GM21825 (cell line): ENCODE data around the gene LTBP3.
"Not testable (repeated sequence)": the region's sequence is repeated elsewhere in the genome, so short reads cannot be mapped to it uniquely, and the experiment has no call there.

Experiments
- ATAC-seq: cut with Tn5 transposase; IDR thresholded peaks from one replicate; pipeline ENCODE4 v1.9.1; 2021; ENCODE audit warnings: mild to moderate bottlenecking, moderate library complexity; ENCODE audit not compliant: unreplicated experiment

LTBP3 gene

GRCh38 chr11:65572356-65573051, 14.3 kb upstream of the LTBP3 start, which contains the start of gene FAM89B:
TSS of gene FAM89B (plus strand) at chr11:65572538. CDS start at chr11:65572670, 132 bp downstream.
- no peak for ATAC-seq

- no peak for ATAC-seq
Measured at GRCh38 chr11:65571940-65572339, 13.8 kb upstream of the LTBP3 start.

- no peak for ATAC-seq
Measured at GRCh38 chr11:65571420-65571819, 13.3 kb upstream of the LTBP3 start.

- peak; percentile 57 for ATAC-seq
Measured at GRCh38 chr11:65569973-65570918, 12.1 kb upstream of the LTBP3 start, which contains the start of gene ZNRD2. TSS of gene ZNRD2 (plus strand) at chr11:65570477. CDS start at chr11:65570492, 15 bp downstream.

- peak; percentile 4 for ATAC-seq
Measured at GRCh38 chr11:65569164-65569972, 11.2 kb upstream of the LTBP3 start.

- ATAC-seq: no peak
Measured at GRCh38 chr11:65565624-65566453, 7.7 kb upstream of the LTBP3 start.

- ATAC-seq: not testable (repeated sequence)
Measured at GRCh38 chr11:65564879-65565559, 6.9 kb upstream of the LTBP3 start.

GRCh38 chr11:65563601-65564000, 5.4 kb upstream of the LTBP3 start:
- ATAC-seq: no peak

GRCh38 chr11:65562788-65563187, 4.6 kb upstream of the LTBP3 start:
- no peak for ATAC-seq

GRCh38 chr11:65562020-65562419, 3.9 kb upstream of the LTBP3 start:
- no peak for ATAC-seq

GRCh38 chr11:65560555-65561418, 2.6 kb upstream of the LTBP3 start:
- ATAC-seq: no peak

GRCh38 chr11:65559951-65560537, 1.9 kb upstream of the LTBP3 start:
- ATAC-seq: no peak

GRCh38 chr11:65559535-65559934, 1.4 kb upstream of the LTBP3 start:
- ATAC-seq: no peak

GRCh38 chr11:65558930-65559509, 861 bp upstream of the LTBP3 start:
- ATAC-seq: no peak

GRCh38 chr11:65557280-65558001, 718 bp downstream of the LTBP3 start:
- no peak for ATAC-seq

GRCh38 chr11:65556470-65557279, 1.5 kb downstream of the LTBP3 start:
- ATAC-seq: no peak
